Trophoblast cell (in vitro differentiated cells and primary cell): ENCODE data around the gene UPP1. TPM values are rescaled to one million over a fixed set of nuclear protein-coding genes. Genes with fewer than 3 reads are reported as not detected.
A peak's percentile ranks its signal among the peaks of the same experiment; 100 is the strongest.

Source experiments
- DNase-seq, 2 donors: peaks; one replicate each; pipeline ENCODE4 v3.0.0-alpha.2; 2016
- H2AFZ ChIP-seq: 2 replicates; pipeline ENCODE4 v1.6.1; 2013; ENCODE audit warnings: low read length, moderate library complexity, mild to moderate bottlenecking; ENCODE audit not compliant: insufficient read depth, poor library complexity
- H2AK5ac ChIP-seq: 2 replicates; pipeline ENCODE4 v1.6.1; 2013; ENCODE audit warnings: mild to moderate bottlenecking, low read length
- H2BK120ac ChIP-seq: 2 replicates; pipeline ENCODE4 v1.6.1; 2013; ENCODE audit warnings: low read length, mild to moderate bottlenecking, moderate library complexity; ENCODE audit not compliant: insufficient read depth, poor library complexity
- H2BK12ac ChIP-seq: 2 replicates; pipeline ENCODE4 v1.6.1; 2013; ENCODE audit warnings: mild to moderate bottlenecking, low read length, moderate library complexity
- H2BK5ac ChIP-seq: 2 replicates; pipeline ENCODE4 v1.6.1; 2013; ENCODE audit warnings: low read length, low read depth, moderate library complexity, mild to moderate bottlenecking; ENCODE audit not compliant: poor library complexity
- H3K14ac ChIP-seq: 2 replicates; pipeline ENCODE4 v1.6.1; 2013; ENCODE audit warnings: mild to moderate bottlenecking, low read length
- H3K18ac ChIP-seq: 2 replicates; pipeline ENCODE4 v1.6.1; 2013; ENCODE audit warnings: mild to moderate bottlenecking, low read length
- H3K23ac ChIP-seq: 2 replicates; pipeline ENCODE4 v1.6.1; 2013; ENCODE audit warnings: low read length
- H3K27ac ChIP-seq: 2 replicates; pipeline ENCODE4 v1.5.1; 2013; ENCODE audit warnings: low read depth, mild to moderate bottlenecking, inconsistent platforms, low read length, moderate library complexity
- H3K27me3 ChIP-seq: 2 replicates; pipeline ENCODE4 v1.6.1; 2013; ENCODE audit warnings: inconsistent platforms, mild to moderate bottlenecking, low read length, moderate library complexity; ENCODE audit not compliant: insufficient read depth
- H3K36me3 ChIP-seq, 2 experiments: 1 replicate in 1 of 2; 2 replicates in 1 of 2; pipeline ENCODE4 v1.6.1; 2013; ENCODE audit warnings: low read length in 2 of 2, mild to moderate bottlenecking in 2 of 2, moderate library complexity in 1 of 2; ENCODE audit not compliant: insufficient read depth in 2 of 2, control insufficient read depth in 1 of 2
- H3K4ac ChIP-seq: 2 replicates; pipeline ENCODE4 v1.6.1; 2013; ENCODE audit warnings: low read depth, mild to moderate bottlenecking, low read length, moderate library complexity
- H3K4me1 ChIP-seq, 2 experiments: 1 replicate in 1 of 2; 2 replicates in 1 of 2; pipeline ENCODE4 v1.6.1; 2013; ENCODE audit warnings: low read length in 2 of 2, mild to moderate bottlenecking in 2 of 2, moderate library complexity in 1 of 2; ENCODE audit not compliant: insufficient read depth in 2 of 2, control insufficient read depth in 1 of 2
- H3K4me2 ChIP-seq: 2 replicates; pipeline ENCODE4 v1.6.1; 2013; ENCODE audit warnings: inconsistent platforms, mild to moderate bottlenecking, low read length, moderate library complexity
- H3K4me3 ChIP-seq: 2 replicates; pipeline ENCODE4 v1.5.1; 2013; ENCODE audit warnings: mild to moderate bottlenecking, low read depth, low read length, inconsistent platforms
- H3K79me1 ChIP-seq: one replicate; pipeline ENCODE4 v1.6.1; 2013; ENCODE audit warnings: low read length
- H3K79me2 ChIP-seq: 2 replicates; pipeline ENCODE4 v1.6.1; 2013; ENCODE audit warnings: low read length, mild to moderate bottlenecking; ENCODE audit not compliant: control insufficient read depth, insufficient read depth, poor library complexity
- H3K9ac ChIP-seq: 2 replicates; pipeline ENCODE4 v1.6.1; 2013; ENCODE audit warnings: mild to moderate bottlenecking, low read length
- H3K9me3 ChIP-seq: 2 replicates; pipeline ENCODE4 v1.6.1; 2013; ENCODE audit warnings: low read depth, mild to moderate bottlenecking, control low read depth, inconsistent platforms, low read length; ENCODE audit not compliant: insufficient read depth
- H4K12ac ChIP-seq: 2 replicates; pipeline ENCODE4 v1.6.1; 2013; ENCODE audit warnings: low read depth, mild to moderate bottlenecking, low read length, moderate library complexity
- H4K8ac ChIP-seq: 2 replicates; pipeline ENCODE4 v1.6.1; 2013; ENCODE audit warnings: low read depth, mild to moderate bottlenecking, low read length, moderate library complexity
- H4K91ac ChIP-seq: one replicate; pipeline ENCODE4 v1.6.1; 2013; ENCODE audit warnings: low read depth, mild to moderate bottlenecking, low read length, moderate library complexity
- WGBS: extraction: QIAGEN DNeasy Blood & Tissue Kit; methylation state at CpG from one replicate; pipeline ENCODE4 v1.1.7; 2013; ENCODE audit warnings: missing lambda C conversion rate; ENCODE audit not compliant: insufficient read length, insufficient coverage; ENCODE audit errors: extremely low coverage; 5-methylcytosine and 5-hydroxymethylcytosine counted together
- polyA plus RNA-seq: library from polyadenylated mRNA; stranded (reverse); fragments of 200-250 nt; gene quantifications from 2 replicates; pipeline ENCODE4 v1.2.3, GENCODE V29; 2013

UPP1 gene
- 106 and 107 TPM in 2 replicates for polyA plus RNA-seq

DNA sequence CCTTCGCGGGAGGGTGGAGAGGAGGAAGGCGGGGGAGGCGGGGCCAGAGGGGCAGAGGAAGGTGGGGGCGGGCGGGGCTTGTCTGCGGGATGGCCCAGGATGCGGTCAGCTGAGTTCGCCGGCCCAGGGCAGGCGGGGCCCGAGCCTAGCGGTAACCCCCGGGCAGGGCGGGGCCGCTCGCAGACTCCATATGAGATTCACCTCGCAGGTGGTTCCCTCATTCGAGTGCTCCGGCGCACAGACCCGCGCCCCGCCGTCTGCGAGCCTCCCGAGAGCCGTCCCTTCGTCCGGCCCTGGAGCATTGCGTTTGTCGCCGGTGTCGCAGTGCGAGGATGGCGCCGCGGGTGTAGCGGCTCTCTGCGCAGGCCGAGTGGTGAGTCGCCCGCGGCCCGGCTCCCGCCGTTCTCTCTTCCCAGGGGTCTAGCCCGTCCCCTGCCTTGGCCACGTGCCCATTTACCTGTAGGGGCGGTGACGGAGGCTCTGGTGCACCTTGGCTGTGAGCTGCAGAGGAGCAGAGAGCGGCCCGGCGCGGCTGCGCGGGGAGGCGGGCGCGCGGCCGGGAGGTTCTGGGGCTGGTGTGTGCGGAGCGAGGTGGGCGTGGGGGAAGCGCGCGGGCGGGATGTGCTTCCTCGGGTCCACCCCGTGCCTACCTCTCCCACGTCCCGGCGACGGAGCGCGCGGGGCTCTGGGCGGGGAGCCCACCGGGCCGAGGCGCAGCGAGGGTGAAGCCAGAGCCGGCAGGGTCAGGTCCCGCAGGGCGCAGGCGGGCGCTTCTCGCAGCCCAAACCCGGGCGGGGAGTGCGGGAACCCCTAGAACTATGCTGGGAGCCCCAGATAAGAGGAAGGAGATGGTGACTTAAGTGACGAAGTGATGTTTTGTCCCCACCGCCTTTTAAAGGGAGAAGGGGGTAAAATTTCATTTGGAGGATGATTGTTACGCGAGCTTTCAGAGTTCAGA is at the start of gene UPP1:
Gene UPP1 (plus strand): TSS at position 220 of the 958 bp plus-strand sequence. CDS start 5,519 bp downstream, outside the sequence.
- H3K79me2 ChIP-seq = peaks cover 15% of the 10 kb centered on the region
- peak within 1 kb of the TSS; percentile 98 for H2BK5ac ChIP-seq
- peaks cover 31% of the 10 kb centered on the region in 2 experiments for H3K4me1 ChIP-seq
- peaks cover 20 to 21% of the 10 kb centered on the region in 2 experiments for H3K36me3 ChIP-seq
- H3K4ac ChIP-seq = peak within 1 kb of the TSS; percentile 81
- H3K9me3 ChIP-seq = no peaks in the 10 kb centered on the region
- peak within 1 kb of the TSS; percentile 89 for H3K4me2 ChIP-seq
- peaks cover 47% of the 10 kb centered on the region for H3K79me1 ChIP-seq
- H3K18ac ChIP-seq = peak within 1 kb of the TSS; percentile 89
- H2BK120ac ChIP-seq = peak within 1 kb of the TSS; percentile 82
- no peak within 1 kb of the TSS for H3K23ac ChIP-seq
- peak within 1 kb of the TSS; percentile 98 for H3K27ac ChIP-seq
- peak within 1 kb of the TSS; percentile 27 for H4K12ac ChIP-seq
- peak within 1 kb of the TSS; percentile 86 for H3K9ac ChIP-seq
- H4K91ac ChIP-seq = peak within 1 kb of the TSS; percentile 72
- peak within 1 kb of the TSS; percentile 92 for H3K14ac ChIP-seq
- no peak within 1 kb of the TSS for H2AK5ac ChIP-seq
- peak within 1 kb of the TSS; percentile 78 for H2BK12ac ChIP-seq
- peak within 1 kb of the TSS; percentile 69 for H4K8ac ChIP-seq
- WGBS = no CpG with 5 or more reads among the region's 96 CpGs
- peak within 1 kb of the TSS; percentile 55 for H2AFZ ChIP-seq
- H3K27me3 ChIP-seq = no peaks in the 10 kb centered on the region
- peak within 1 kb of the TSS; percentile 93 for H3K4me3 ChIP-seq
- DNase-seq = peak; percentile 96 to 97

- Histone ChIP-seq H2AK5ac (no peak overlapping the region), H3K36me3 (no peaks in the 10 kb centered on the region), H3K9me3 (peaks cover 2% of the 10 kb centered on the region), H3K79me2 (no peaks in the 10 kb centered on the region), H3K4me2 (no peak overlapping the region), H3K4ac (no peak overlapping the region), H3K14ac (no peak overlapping the region), H3K4me3 (no peak overlapping the region), H2AFZ (no peak overlapping the region), H3K9ac (no peak overlapping the region), H3K79me1 (no peaks in the 10 kb centered on the region), H3K27me3 (peaks cover 9% of the 10 kb centered on the region), H3K4me1 (peaks cover 2 to 4% of the 10 kb centered on the region in 2 experiments), H4K12ac (no peak overlapping the region), H3K18ac (no peak overlapping the region), H2BK5ac (no peak overlapping the region), H3K27ac (no peak overlapping the region), H3K23ac (no peak overlapping the region), H4K8ac (no peak overlapping the region), H2BK120ac (no peak overlapping the region), H4K91ac (no peak overlapping the region), H2BK12ac (no peak overlapping the region)
- no CpG with 5 or more reads among the region's 18 CpGs for WGBS
- no peak for DNase-seq
Measured at GRCh38 chr7:48040944-48041652, 48.0 kb upstream of the UPP1 start.

DNA sequence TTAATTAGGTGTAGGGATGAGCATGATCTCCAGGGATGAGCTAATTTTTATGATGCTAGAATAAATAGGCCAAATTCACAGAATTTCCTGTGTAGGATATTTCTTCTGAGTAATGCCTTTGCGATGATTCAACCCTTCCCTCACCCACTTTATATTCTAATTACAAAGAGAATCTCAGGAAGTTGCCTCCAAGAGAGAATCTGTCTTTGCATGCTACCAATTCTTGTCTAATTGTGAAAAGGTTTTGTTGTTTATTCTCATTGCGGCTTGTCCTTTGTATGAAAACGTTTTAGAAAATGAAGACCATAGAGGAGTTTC is 47.5 kb upstream of the UPP1 start:
- Histone ChIP-seq H3K36me3 (no peaks in the 10 kb centered on the region), H3K27me3 (peaks cover 4% of the 10 kb centered on the region), H3K27ac (no peak overlapping the region), H2BK120ac (no peak overlapping the region), H4K12ac (no peak overlapping the region), H3K79me2 (no peaks in the 10 kb centered on the region), H3K4me2 (no peak overlapping the region), H2AK5ac (no peak overlapping the region), H3K4ac (no peak overlapping the region), H3K9ac (no peak overlapping the region), H2AFZ (no peak overlapping the region), H3K4me3 (no peak overlapping the region), H3K79me1 (no peaks in the 10 kb centered on the region), H3K9me3 (no peaks in the 10 kb centered on the region), H4K8ac (no peak overlapping the region), H2BK5ac (no peak overlapping the region), H2BK12ac (no peak overlapping the region), H3K18ac (no peak overlapping the region), H3K23ac (no peak overlapping the region), H4K91ac (no peak overlapping the region), H3K4me1 (peaks cover 0 to 6% of the 10 kb centered on the region in 2 experiments), H3K14ac (no peak overlapping the region)
- no peak for DNase-seq
- WGBS = no CpG with 5 or more reads among the region's 3 CpGs

- Histone ChIP-seq H3K4me3 (no peak overlapping the region), H3K4ac (no peak overlapping the region), H3K36me3 (no peaks in the 10 kb centered on the region), H4K91ac (no peak overlapping the region), H2AK5ac (no peak overlapping the region), H3K27ac (no peak overlapping the region), H3K9me3 (no peaks in the 10 kb centered on the region), H3K4me1 (peaks cover 0 to 6% of the 10 kb centered on the region in 2 experiments), H4K8ac (no peak overlapping the region), H2BK5ac (no peak overlapping the region), H3K23ac (no peak overlapping the region), H2BK120ac (no peak overlapping the region), H2BK12ac (no peak overlapping the region), H3K9ac (no peak overlapping the region), H3K79me1 (no peaks in the 10 kb centered on the region), H3K14ac (no peak overlapping the region), H3K27me3 (no peaks in the 10 kb centered on the region), H2AFZ (no peak overlapping the region), H3K4me2 (no peak overlapping the region), H3K79me2 (no peaks in the 10 kb centered on the region), H4K12ac (no peak overlapping the region), H3K18ac (no peak overlapping the region)
- WGBS = no CpG with 5 or more reads among the region's 3 CpGs
- peak in 1 of 2 donors; percentile 41 for DNase-seq
Measured at GRCh38 chr7:48042216-48042615, 46.8 kb upstream of the UPP1 start.
